ENCODE measurements around the gene CD14. TPM values are rescaled to one million over a fixed set of nuclear protein-coding genes. Genes with fewer than 3 reads are reported as not detected.
A peak's percentile ranks its signal among the peaks of the same experiment; 100 is the strongest.

Gene CD14
- total RNA-seq, 4 donors from 2014 or later = 3.3 to 16.0 (median 7.4) TPM

DNA sequence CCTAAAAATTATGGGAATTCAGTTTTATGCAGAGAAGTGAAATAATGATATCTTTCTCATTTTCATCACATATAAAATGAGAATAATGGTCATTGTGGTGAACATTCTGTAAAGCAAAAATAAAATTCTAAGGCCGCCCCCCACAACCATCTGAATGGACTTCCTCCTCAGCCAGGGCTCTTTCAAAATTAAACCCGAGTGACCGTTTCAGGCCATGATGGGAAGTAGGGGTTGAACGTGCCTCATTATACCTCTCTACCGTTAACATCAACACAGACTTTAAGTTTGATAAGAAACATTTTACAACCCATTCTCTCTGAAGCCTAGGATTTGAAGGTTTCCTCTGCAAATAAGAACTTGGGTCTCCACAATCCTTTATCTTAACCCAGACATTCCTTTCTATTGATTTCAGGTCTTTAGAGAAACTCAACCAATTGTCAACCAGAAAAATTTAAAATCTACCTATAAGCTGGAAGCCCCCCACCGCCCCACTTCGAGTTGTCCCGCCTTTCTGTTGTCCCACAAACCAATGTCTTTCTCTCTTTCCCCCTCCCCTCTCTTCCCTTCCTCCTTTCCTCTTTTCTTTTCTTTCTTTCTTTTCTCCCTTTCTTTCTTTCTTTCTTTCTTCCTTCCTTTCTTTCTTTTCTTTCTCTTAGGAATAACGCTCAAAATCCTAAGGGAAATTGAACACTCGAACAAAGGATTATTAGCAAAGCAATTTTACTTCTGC is 4.6 kb upstream of the CD14 start:
- no peak for DNase-seq
- peaks cover 0 to 5% (median 0%) of the 10 kb centered on the region in 3 donors for H3K36me3 ChIP-seq
- H3K4me1 ChIP-seq = peaks cover 0 to 22% (median 0%) of the 10 kb centered on the region in 4 donors
- H3K27ac ChIP-seq = no peak overlapping the region
- no peak overlapping the region for H3K4me3 ChIP-seq
- TF ChIP-seq, protein P1, sequence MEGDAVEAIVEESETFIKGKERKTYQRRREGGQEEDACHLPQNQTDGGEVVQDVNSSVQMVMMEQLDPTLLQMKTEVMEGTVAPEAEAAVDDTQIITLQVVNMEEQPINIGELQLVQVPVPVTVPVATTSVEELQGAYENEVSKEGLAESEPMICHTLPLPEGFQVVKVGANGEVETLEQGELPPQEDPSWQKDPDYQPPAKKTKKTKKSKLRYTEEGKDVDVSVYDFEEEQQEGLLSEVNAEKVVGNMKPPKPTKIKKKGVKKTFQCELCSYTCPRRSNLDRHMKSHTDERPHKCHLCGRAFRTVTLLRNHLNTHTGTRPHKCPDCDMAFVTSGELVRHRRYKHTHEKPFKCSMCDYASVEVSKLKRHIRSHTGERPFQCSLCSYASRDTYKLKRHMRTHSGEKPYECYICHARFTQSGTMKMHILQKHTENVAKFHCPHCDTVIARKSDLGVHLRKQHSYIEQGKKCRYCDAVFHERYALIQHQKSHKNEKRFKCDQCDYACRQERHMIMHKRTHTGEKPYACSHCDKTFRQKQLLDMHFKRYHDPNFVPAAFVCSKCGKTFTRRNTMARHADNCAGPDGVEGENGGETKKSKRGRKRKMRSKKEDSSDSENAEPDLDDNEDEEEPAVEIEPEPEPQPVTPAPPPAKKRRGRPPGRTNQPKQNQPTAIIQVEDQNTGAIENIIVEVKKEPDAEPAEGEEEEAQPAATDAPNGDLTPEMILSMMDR (IDR thresholded peaks at IDR 0.05) = no peak
- TF ChIP-seq POLR2A (IDR thresholded peaks at IDR 0.05) = no peak
- no peaks in the 10 kb centered on the region for H3K9me3 ChIP-seq
- no peaks in the 10 kb centered on the region for H3K27me3 ChIP-seq

DNA sequence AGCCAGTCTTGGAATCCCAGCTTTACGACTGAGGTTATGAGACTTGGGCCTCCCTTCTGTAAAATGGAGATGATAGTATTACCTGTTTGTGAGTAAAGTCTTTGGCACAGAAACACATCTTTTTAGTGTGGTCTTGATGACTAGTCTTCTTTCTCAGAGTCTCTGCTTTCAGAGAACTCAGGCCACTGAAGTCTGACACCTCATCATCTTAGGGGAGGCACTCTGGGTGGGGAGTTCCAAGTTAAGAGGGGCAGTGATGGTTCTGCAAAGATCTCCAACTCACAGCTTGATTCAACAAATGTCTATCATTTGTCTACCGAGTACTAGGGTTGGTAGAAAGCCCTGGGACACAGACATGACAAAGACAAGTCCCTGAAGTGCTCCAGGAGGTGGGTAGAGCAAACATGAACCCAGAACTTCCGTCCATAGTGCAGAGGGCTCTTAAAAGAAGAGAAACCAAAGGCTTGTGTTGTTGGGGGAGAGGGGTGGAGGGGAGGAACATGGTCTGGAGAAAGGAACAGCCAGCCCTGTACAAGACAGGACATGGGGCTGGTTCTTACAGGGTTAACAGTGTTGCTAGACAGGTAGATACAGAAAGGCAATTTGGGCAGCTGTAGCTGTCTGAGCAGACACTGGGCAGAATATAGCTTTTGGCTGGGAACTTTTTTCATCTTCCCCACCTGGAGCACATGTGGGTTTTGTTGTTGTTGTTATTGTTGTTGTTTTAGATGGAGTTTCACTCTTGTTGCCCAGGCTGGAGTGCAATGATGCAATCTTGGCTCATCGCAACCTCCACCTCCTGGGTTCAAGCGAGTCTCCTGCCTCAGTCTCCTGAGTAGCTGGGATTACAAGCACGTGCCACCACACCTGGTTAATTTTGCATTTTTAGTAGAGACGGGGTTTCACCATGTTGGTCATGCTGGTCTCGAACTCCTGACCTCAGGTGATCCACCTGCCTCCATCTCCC is 2.6 kb upstream of the CD14 start:
- no peak overlapping the region for H3K4me3 ChIP-seq
- no peak overlapping the region for H3K27ac ChIP-seq
- no peak for DNase-seq
- H3K36me3 ChIP-seq = no peaks in the 10 kb centered on the region
- H3K9me3 ChIP-seq = no peaks in the 10 kb centered on the region
- no peak for TF ChIP-seq POLR2A (IDR thresholded peaks at IDR 0.05)
- TF ChIP-seq, protein P1 (IDR thresholded peaks at IDR 0.05) = no peak
- H3K27me3 ChIP-seq = no peaks in the 10 kb centered on the region
- H3K4me1 ChIP-seq = peaks cover 0 to 24% (median 4%) of the 10 kb centered on the region in 4 donors

DNA sequence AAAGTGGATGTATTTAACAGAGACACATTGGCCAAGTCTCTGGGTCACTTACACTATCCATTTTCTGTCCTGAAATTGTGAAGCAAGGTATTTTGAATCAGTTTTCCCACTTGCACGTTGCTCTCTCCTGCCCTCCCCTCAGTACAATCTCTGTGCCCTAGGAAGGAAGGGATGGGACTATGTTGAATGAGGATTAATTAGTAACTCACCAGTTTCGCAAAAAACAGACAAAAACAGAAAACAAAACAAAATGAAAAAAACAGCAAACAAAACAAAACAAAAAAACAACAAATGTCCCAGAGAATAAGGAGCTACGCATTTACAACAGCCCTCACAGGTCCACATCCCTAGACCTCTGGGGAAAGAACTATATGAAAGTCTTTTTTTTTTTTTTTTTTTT is 1.1 kb upstream of the CD14 start:
- no peaks in the 10 kb centered on the region for H3K27me3 ChIP-seq
- no peak overlapping the region for H3K4me3 ChIP-seq
- no peaks in the 10 kb centered on the region for H3K36me3 ChIP-seq
- H3K4me1 ChIP-seq = peaks cover 0 to 15% (median 4%) of the 10 kb centered on the region in 4 donors
- no peak for DNase-seq
- TF ChIP-seq, protein P1 (IDR thresholded peaks at IDR 0.05) = no peak
- no peak for TF ChIP-seq POLR2A (IDR thresholded peaks at IDR 0.05)
- H3K27ac ChIP-seq = no peak overlapping the region
- H3K9me3 ChIP-seq = no peaks in the 10 kb centered on the region

DNA sequence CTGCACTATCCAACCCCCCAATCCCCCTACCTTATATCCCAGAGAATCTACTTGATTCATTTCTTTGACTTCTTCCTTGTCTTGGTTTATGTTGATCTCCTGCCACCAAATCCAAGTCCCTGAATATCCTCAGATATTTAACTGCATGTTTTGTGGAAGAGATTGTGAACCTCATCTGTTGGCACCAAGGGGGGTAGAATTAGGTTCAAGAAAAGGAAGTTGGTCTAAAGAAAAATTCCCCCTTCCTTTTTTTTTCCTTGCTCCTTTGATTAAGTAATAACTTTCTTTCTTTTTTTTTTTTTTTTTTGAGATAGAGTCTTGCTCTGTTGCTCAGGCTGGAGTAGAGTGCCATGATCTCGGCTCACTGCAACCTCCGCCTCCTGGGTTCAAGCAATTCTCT is 526 bp upstream of the CD14 start:
- no peak for TF ChIP-seq POLR2A (IDR thresholded peaks at IDR 0.05)
- TF ChIP-seq, protein P1 (IDR thresholded peaks at IDR 0.05) = no peak
- Histone ChIP-seq H3K36me3 (no peaks in the 10 kb centered on the region), H3K27me3 (no peaks in the 10 kb centered on the region), H3K4me1 (peaks cover 0 to 15% (median 4%) of the 10 kb centered on the region in 4 donors), H3K4me3 (peak overlapping the region in 2 of 4 donors; percentile 64 to 71), H3K9me3 (no peaks in the 10 kb centered on the region), H3K27ac (peak overlapping the region in 3 of 4 donors; percentile 68 to 74 (median 69))
- DNase-seq = no peak

DNA sequence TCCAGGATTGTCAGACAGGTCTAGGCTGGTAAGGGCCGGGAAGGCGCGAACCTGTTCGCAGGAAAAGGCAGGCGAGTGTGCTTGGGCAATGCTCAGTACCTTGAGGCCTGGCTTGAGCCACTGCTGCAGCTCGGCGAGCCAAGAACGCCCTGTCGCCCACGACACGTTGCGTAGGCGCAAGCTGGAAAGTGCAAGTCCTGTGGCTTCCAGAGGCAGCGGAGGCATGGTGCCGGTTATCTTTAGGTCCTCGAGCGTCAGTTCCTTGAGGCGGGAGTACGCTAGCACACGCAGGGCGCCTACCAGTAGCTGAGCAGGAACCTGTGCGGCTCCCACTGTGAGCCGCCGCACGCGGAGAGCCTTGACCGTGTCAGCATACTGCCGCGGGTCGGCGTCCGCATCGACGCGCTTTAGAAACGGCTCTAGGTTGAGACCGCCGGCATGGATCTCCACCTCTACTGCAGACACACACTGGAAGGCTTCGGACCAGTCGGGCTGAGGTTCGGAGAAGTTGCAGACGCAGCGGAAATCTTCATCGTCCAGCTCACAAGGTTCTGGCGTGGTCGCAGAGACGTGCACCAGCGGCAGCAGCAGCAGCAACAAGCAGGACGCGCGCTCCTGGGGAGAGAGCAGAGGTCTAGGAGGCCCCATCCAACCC is 482 bp downstream of the CD14 start:
- Histone ChIP-seq H3K36me3 (no peaks in the 10 kb centered on the region), H3K4me1 (peaks cover 0 to 15% (median 4%) of the 10 kb centered on the region in 4 donors), H3K27me3 (no peaks in the 10 kb centered on the region), H3K9me3 (no peaks in the 10 kb centered on the region), H3K27ac (peak overlapping the region; percentile 42 to 74 (median 68)), H3K4me3 (peak overlapping the region; percentile 50 to 71 (median 60))
- peak in 1 of 2 donors; percentile 5 for TF ChIP-seq POLR2A (IDR thresholded peaks at IDR 0.05)
- TF ChIP-seq, protein P1 (IDR thresholded peaks at IDR 0.05) = no peak
- DNase-seq = peak; percentile 40 to 75 (median 73)

Measured in Peyer's patch (tissue), 4 donors.